ENCODE measurements around the gene IPO9. TPM values are rescaled to one million over a fixed set of nuclear protein-coding genes. Genes with fewer than 3 reads are reported as not detected.

Gene IPO9
- total and polyA plus RNA-seq, 2 experiments from 2014 or later = 47.6 to 87.4 TPM

DNA sequence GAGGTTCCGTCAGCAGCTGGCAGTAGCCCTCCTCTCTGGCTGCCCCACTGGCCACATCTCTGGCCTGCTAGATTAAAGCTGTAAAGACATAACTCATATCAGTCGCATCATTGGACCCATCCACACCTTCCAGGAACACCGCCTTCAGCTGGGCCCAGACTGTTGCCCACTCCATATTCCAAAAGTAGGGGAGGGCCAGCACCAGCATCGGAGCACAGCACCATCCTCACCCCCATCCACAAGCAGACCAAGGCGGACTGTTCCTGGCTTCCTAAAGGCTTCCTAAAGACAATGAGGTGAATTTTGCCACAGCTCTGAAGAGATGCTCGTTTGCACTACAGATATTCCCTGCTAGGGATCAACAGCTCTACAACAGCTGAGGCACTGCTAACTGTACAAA lies 63.3 kb downstream of the IPO9 start:
- H3K9me3 Mint-ChIP-seq = no peaks in the 10 kb centered on the region; the same call in 2 of the 3 replicates

More for the DNA sequence above, 63.3 kb downstream of the IPO9 start:
- Mint-ChIP-seq H3K4me3 (no peak overlapping the region), H3K27ac (peak overlapping the region; percentile 54; the same call in 1 of the 2 replicates), H3K36me3 (ENCODE audit: low read depth) (no peaks in the 10 kb centered on the region), H3K27me3 (ENCODE audit: insufficient read depth, low read depth, poor library complexity) (peaks cover 21% of the 10 kb centered on the region), H3K4me1 (peaks cover 40% of the 10 kb centered on the region)
- no peaks in the 10 kb centered on the region for H3K36me3 ChIP-seq (ENCODE audit: insufficient read depth)
- H3K4me2 ChIP-seq = no peak overlapping the region
- TF ChIP-seq ZNF331 (CRISPR knock-in tag; IDR thresholded peaks at IDR 0.05; ENCODE audit: low read depth) = no peak
- TF ChIP-seq ZNF114 (CRISPR knock-in tag; IDR thresholded peaks at IDR 0.05) = no peak
- TF ChIP-seq JUNB (IDR thresholded peaks at IDR 0.05; ENCODE audit: unreplicated experiment) = no peak
- no peak for TF ChIP-seq CREB1 (CRISPR knock-in tag; IDR thresholded peaks at IDR 0.05; ENCODE audit: low read depth)
- TF ChIP-seq, protein P1, sequence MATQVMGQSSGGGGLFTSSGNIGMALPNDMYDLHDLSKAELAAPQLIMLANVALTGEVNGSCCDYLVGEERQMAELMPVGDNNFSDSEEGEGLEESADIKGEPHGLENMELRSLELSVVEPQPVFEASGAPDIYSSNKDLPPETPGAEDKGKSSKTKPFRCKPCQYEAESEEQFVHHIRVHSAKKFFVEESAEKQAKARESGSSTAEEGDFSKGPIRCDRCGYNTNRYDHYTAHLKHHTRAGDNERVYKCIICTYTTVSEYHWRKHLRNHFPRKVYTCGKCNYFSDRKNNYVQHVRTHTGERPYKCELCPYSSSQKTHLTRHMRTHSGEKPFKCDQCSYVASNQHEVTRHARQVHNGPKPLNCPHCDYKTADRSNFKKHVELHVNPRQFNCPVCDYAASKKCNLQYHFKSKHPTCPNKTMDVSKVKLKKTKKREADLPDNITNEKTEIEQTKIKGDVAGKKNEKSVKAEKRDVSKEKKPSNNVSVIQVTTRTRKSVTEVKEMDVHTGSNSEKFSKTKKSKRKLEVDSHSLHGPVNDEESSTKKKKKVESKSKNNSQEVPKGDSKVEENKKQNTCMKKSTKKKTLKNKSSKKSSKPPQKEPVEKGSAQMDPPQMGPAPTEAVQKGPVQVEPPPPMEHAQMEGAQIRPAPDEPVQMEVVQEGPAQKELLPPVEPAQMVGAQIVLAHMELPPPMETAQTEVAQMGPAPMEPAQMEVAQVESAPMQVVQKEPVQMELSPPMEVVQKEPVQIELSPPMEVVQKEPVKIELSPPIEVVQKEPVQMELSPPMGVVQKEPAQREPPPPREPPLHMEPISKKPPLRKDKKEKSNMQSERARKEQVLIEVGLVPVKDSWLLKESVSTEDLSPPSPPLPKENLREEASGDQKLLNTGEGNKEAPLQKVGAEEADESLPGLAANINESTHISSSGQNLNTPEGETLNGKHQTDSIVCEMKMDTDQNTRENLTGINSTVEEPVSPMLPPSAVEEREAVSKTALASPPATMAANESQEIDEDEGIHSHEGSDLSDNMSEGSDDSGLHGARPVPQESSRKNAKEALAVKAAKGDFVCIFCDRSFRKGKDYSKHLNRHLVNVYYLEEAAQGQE (IDR thresholded peaks at IDR 0.05; ENCODE audit: unreplicated experiment) = no peak
- TF ChIP-seq POLR2AphosphoS5 (IDR thresholded peaks at IDR 0.05; ENCODE audit: low read depth) = no peak
- TF ChIP-seq NANOG (IDR thresholded peaks at IDR 0.05; ENCODE audit: borderline replicate concordance) = no peak
- TF ChIP-seq STAT1 (IDR thresholded peaks at IDR 0.05; ENCODE audit: unreplicated experiment) = no peak
- TF ChIP-seq, protein P2, sequence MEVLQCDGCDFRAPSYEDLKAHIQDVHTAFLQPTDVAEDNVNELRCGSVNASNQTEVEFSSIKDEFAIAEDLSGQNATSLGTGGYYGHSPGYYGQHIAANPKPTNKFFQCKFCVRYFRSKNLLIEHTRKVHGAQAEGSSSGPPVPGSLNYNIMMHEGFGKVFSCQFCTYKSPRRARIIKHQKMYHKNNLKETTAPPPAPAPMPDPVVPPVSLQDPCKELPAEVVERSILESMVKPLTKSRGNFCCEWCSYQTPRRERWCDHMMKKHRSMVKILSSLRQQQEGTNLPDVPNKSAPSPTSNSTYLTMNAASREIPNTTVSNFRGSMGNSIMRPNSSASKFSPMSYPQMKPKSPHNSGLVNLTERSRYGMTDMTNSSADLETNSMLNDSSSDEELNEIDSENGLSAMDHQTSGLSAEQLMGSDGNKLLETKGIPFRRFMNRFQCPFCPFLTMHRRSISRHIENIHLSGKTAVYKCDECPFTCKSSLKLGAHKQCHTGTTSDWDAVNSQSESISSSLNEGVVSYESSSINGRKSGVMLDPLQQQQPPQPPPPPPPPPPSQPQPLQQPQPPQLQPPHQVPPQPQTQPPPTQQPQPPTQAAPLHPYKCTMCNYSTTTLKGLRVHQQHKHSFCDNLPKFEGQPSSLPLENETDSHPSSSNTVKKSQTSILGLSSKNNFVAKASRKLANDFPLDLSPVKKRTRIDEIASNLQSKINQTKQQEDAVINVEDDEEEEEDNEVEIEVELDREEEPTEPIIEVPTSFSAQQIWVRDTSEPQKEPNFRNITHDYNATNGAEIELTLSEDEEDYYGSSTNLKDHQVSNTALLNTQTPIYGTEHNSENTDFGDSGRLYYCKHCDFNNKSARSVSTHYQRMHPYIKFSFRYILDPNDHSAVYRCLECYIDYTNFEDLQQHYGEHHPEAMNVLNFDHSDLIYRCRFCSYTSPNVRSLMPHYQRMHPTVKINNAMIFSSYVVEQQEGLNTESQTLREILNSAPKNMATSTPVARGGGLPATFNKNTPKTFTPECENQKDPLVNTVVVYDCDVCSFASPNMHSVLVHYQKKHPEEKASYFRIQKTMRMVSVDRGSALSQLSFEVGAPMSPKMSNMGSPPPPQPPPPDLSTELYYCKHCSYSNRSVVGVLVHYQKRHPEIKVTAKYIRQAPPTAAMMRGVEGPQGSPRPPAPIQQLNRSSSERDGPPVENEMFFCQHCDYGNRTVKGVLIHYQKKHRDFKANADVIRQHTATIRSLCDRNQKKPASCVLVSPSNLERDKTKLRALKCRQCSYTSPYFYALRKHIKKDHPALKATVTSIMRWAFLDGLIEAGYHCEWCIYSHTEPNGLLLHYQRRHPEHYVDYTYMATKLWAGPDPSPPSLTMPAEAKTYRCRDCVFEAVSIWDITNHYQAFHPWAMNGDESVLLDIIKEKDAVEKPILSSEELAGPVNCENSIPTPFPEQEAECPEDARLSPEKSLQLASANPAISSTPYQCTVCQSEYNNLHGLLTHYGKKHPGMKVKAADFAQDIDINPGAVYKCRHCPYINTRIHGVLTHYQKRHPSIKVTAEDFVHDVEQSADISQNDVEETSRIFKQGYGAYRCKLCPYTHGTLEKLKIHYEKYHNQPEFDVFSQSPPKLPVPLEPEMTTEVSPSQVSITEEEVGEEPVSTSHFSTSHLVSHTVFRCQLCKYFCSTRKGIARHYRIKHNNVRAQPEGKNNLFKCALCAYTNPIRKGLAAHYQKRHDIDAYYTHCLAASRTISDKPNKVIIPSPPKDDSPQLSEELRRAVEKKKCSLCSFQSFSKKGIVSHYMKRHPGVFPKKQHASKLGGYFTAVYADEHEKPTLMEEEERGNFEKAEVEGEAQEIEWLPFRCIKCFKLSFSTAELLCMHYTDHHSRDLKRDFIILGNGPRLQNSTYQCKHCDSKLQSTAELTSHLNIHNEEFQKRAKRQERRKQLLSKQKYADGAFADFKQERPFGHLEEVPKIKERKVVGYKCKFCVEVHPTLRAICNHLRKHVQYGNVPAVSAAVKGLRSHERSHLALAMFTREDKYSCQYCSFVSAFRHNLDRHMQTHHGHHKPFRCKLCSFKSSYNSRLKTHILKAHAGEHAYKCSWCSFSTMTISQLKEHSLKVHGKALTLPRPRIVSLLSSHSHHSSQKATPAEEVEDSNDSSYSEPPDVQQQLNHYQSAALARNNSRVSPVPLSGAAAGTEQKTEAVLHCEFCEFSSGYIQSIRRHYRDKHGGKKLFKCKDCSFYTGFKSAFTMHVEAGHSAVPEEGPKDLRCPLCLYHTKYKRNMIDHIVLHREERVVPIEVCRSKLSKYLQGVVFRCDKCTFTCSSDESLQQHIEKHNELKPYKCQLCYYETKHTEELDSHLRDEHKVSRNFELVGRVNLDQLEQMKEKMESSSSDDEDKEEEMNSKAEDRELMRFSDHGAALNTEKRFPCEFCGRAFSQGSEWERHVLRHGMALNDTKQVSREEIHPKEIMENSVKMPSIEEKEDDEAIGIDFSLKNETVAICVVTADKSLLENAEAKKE (CRISPR knock-in tag; IDR thresholded peaks at IDR 0.05) = no peak
- no peak for TF ChIP-seq EZH2phosphoT487 (IDR thresholded peaks at IDR 0.05; ENCODE audit: unreplicated experiment)
- TF ChIP-seq, protein P3, sequence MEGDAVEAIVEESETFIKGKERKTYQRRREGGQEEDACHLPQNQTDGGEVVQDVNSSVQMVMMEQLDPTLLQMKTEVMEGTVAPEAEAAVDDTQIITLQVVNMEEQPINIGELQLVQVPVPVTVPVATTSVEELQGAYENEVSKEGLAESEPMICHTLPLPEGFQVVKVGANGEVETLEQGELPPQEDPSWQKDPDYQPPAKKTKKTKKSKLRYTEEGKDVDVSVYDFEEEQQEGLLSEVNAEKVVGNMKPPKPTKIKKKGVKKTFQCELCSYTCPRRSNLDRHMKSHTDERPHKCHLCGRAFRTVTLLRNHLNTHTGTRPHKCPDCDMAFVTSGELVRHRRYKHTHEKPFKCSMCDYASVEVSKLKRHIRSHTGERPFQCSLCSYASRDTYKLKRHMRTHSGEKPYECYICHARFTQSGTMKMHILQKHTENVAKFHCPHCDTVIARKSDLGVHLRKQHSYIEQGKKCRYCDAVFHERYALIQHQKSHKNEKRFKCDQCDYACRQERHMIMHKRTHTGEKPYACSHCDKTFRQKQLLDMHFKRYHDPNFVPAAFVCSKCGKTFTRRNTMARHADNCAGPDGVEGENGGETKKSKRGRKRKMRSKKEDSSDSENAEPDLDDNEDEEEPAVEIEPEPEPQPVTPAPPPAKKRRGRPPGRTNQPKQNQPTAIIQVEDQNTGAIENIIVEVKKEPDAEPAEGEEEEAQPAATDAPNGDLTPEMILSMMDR (conservative IDR thresholded peaks at IDR 0.05; ENCODE audit: low read depth in 2 of 2) = no peak
- TF ChIP-seq, protein P4, sequence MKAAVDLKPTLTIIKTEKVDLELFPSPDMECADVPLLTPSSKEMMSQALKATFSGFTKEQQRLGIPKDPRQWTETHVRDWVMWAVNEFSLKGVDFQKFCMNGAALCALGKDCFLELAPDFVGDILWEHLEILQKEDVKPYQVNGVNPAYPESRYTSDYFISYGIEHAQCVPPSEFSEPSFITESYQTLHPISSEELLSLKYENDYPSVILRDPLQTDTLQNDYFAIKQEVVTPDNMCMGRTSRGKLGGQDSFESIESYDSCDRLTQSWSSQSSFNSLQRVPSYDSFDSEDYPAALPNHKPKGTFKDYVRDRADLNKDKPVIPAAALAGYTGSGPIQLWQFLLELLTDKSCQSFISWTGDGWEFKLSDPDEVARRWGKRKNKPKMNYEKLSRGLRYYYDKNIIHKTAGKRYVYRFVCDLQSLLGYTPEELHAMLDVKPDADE (IDR thresholded peaks at IDR 0.05) = no peak
- no peak for TF ChIP-seq EZH2 (IDR thresholded peaks at IDR 0.05; ENCODE audit: low read depth, unreplicated experiment)
- H3K27me3 ChIP-seq (ENCODE audit: insufficient read depth) = peaks cover 26% of the 10 kb centered on the region
- no peak overlapping the region for H3K4me3 ChIP-seq
- 0 out of 2 replicates have a peak, but pooled peaks cover 4% of the 10 kb centered on the region for H3F3A ChIP-seq (replicated peaks; ENCODE audit: low read depth)
- H3K27ac ChIP-seq (ENCODE audit: low read depth) = no peak overlapping the region
- no peaks in the 10 kb centered on the region for H3K9me2 ChIP-seq (ENCODE audit: insufficient read depth)
- no peak overlapping the region for H2AFZ ChIP-seq
- no peaks in the 10 kb centered on the region for H4K20me1 ChIP-seq (replicated peaks; ENCODE audit: insufficient read depth)
- peaks cover 16% of the 10 kb centered on the region for H3K4me1 ChIP-seq (ENCODE audit: insufficient read depth)
- H3K79me2 ChIP-seq (replicated peaks; ENCODE audit: insufficient read depth) = no peaks in the 10 kb centered on the region
- ATAC-seq (no peak), DNase-seq (ENCODE audit: low spot score) (no peak)

All from GM23338 (cell line).